IPS-NIHi7 (cell line): ENCODE measurements around the gene PDF.
A peak's percentile ranks its signal among the peaks of the same experiment; 100 is the strongest.

ENCODE experiments used
- DNase-seq: peaks from one replicate; pipeline ENCODE4 v3.0.0; 2012; ENCODE audit warnings: mixed read lengths; ENCODE audit errors: extremely low spot score

The PDF gene

GRCh38 chr16:69339289-69340094 is 9.1 kb upstream of the PDF start, which contains the start of the genes COG8 and NIP7:
Gene COG8, minus strand, starts transcription at chr16:69339564. Its CDS starts 12 bp downstream, at chr16:69339552.
Gene NIP7, plus strand, starts transcription at chr16:69339772. Its CDS starts 58 bp downstream, at chr16:69339830.
- DNase-seq: peak; percentile 96

GRCh38 chr16:69338557-69339288 is 8.3 kb upstream of the PDF start:
- no peak for DNase-seq

- DNase-seq: no peak
Observed at GRCh38 chr16:69334696-69335095, 4.3 kb upstream of the PDF start.

- no peak for DNase-seq
Observed at GRCh38 chr16:69329369-69330285, 761 bp downstream of the PDF start.

GRCh38 chr16:69328854-69329316 is 1.5 kb downstream of the PDF start:
- DNase-seq: no peak

- DNase-seq: no peak
Observed at GRCh38 chr16:69327585-69328310, 2.6 kb downstream of the PDF start.

GRCh38 chr16:69326172-69326873 is 4.1 kb downstream of the PDF start:
- DNase-seq: no peak

- DNase-seq: no peak
Observed at GRCh38 chr16:69325784-69326171, 4.6 kb downstream of the PDF start.

- no peak for DNase-seq
Observed at GRCh38 chr16:69324585-69325253, 5.7 kb downstream of the PDF start.

GRCh38 chr16:69324013-69324531 is 6.3 kb downstream of the PDF start:
- DNase-seq: no peak

GRCh38 chr16:69323415-69323814 is 7.0 kb downstream of the PDF start:
- DNase-seq: no peak

- no peak for DNase-seq
Observed at GRCh38 chr16:69322343-69322742, 8.0 kb downstream of the PDF start.

GRCh38 chr16:69321080-69321479 is 9.3 kb downstream of the PDF start:
- DNase-seq: no peak

GRCh38 chr16:69320740-69321073 is 9.7 kb downstream of the PDF start:
- no peak for DNase-seq

GRCh38 chr16:69319826-69320739 is 10.3 kb downstream of the PDF start:
- no peak for DNase-seq

- DNase-seq: no peak
Observed at GRCh38 chr16:69319381-69319780, 11.0 kb downstream of the PDF start.

- DNase-seq: no peak
Observed at GRCh38 chr16:69318911-69319289, 11.5 kb downstream of the PDF start.

GRCh38 chr16:69318177-69318910 is 12.0 kb downstream of the PDF start:
- DNase-seq: no peak
